HepG2 (cell line): ENCODE results near the gene SLC16A9. TPM values are rescaled to one million over a fixed set of nuclear protein-coding genes. Genes with fewer than 3 reads are reported as not detected.

Experiments used
- ATAC-seq: fragments of 200-7000 bp; cut with Tn5 transposase; 3 replicates; pipeline ENCODE4 v1.9.1; 2020; ENCODE audit warnings: mild to moderate bottlenecking, moderate library complexity
- BruUV-seq: library from RNA; stranded (reverse); fragments of 400-500 nt; replicated peaks from 2 replicates; lab custom pipeline; 2021; lab: Mats Ljungman, UMichigan
- CTCF ChIA-PET: fragments of 300-600 bp; formaldehyde crosslinking; extraction: SDS; loops from one replicate; lab custom pipeline; 2021; ENCODE audit warnings: low total read pairs, inconsistent platforms, low intra/inter-chr PET ratio; lab: Yijun Ruan, JAX
- POLR2A ChIA-PET: fragments of 350-600 bp; sonication (Branson Sonifier 250); formaldehyde crosslinking; loops from one replicate; lab custom pipeline; 2020; ENCODE audit warnings: antibody characterized with exemption, inconsistent platforms; lab: Yijun Ruan, JAX
- DNase-seq: peaks from one replicate; pipeline ENCODE4 v3.0.0-alpha.2; 2015; ENCODE audit warnings: low spot score
- FAIRE-seq: peaks from 3 replicates; lab custom pipeline; 2011; peaks lifted over from hg19 to GRCh38; lab: Jason Lieb, UNC
- H2AFZ ChIP-seq: one replicate; pipeline ENCODE4 v1.6.1; 2011; ENCODE audit warnings: low read length, inconsistent platforms
- H3K27ac ChIP-seq: fragments of 300-600 bp; 3 replicates; pipeline ENCODE4 v1.8.0; 2011; ENCODE audit warnings: mixed run types, mild to moderate bottlenecking, mixed read lengths, low read length, inconsistent platforms; ENCODE audit not compliant: insufficient read depth; ENCODE audit errors: extremely low read length
- H3K27me3 ChIP-seq, 2 experiments: fragments of 200-600 bp in 1 of 2; 2 replicates in 1 of 2; 3 replicates in 1 of 2; pipeline versions ENCODE4 v1.6.0 to v1.8.0; 2011; ENCODE audit warnings: low read length in 2 of 2, mild to moderate bottlenecking in 2 of 2, moderate library complexity in 2 of 2, inconsistent platforms in 1 of 2; ENCODE audit not compliant: insufficient read depth in 2 of 2, control insufficient read depth in 1 of 2
- H3K36me3 ChIP-seq, 2 experiments: fragments of 200-600 bp in 1 of 2; replicated peaks in 1 of 2; 2 replicates in 1 of 2; 3 replicates in 1 of 2; pipeline versions ENCODE4 v1.5.1 to v1.8.0; 2011; ENCODE audit warnings: low read length in 2 of 2, inconsistent platforms in 1 of 2; ENCODE audit not compliant: insufficient read depth in 2 of 2, control insufficient read depth in 1 of 2
- H3K4me1 ChIP-seq: 2 replicates; pipeline ENCODE4 v1.5.1; 2012; ENCODE audit warnings: low read length, inconsistent platforms; ENCODE audit not compliant: insufficient read depth
- H3K4me2 ChIP-seq: 2 replicates; pipeline ENCODE4 v1.6.0; 2011; ENCODE audit warnings: low read depth, low read length, inconsistent platforms
- H3K4me3 ChIP-seq, 3 experiments: fragments of 200-600 bp in 1 of 3; sonication (generic), shearing (Covaris generic) in 1 of 3; replicated peaks in 1 of 3; 2 replicates each; pipeline ENCODE4 v1.5.1; 2011 to 2016; ENCODE audit warnings: low read length in 3 of 3, inconsistent platforms in 2 of 3, low read depth in 2 of 3, mild to moderate bottlenecking in 2 of 3, control low read depth in 1 of 3, mixed read lengths in 1 of 3; ENCODE audit not compliant: insufficient read depth in 1 of 3
- H3K79me2 ChIP-seq: one replicate; pipeline ENCODE4 v1.6.1; 2011; ENCODE audit warnings: low read length, inconsistent platforms; ENCODE audit not compliant: insufficient read depth
- H3K9ac ChIP-seq: 2 replicates; pipeline ENCODE4 v1.6.0; 2011; ENCODE audit warnings: mild to moderate bottlenecking, low read depth, low read length, inconsistent platforms; ENCODE audit not compliant: insufficient read depth
- H3K9me3 ChIP-seq: 2 replicates; pipeline ENCODE4 v1.5.1; 2012; ENCODE audit warnings: mild to moderate bottlenecking, low read length
- H4K20me1 ChIP-seq: 2 replicates; pipeline ENCODE4 v1.6.0; 2011; ENCODE audit warnings: inconsistent platforms, mild to moderate bottlenecking, low read length, moderate library complexity; ENCODE audit not compliant: insufficient read depth
- DRAP1 ChIP-seq: IDR thresholded peaks from 2 replicates; pipeline ENCODE4 v1.6.1; 2016; ENCODE audit warnings: missing genetic modification reagents, missing compliant biosample characterization
- HNF4A ChIP-seq: sonication (generic); formaldehyde crosslinking; IDR thresholded peaks from 2 replicates; pipeline ENCODE4 v1.4.0; 2020; ENCODE audit warnings: missing genetic modification reagents
- HNRNPL ChIP-seq: fragments of 200-400 bp; formaldehyde crosslinking; IDR thresholded peaks from 2 replicates; pipeline ENCODE4 v1.6.1; 2017; ENCODE audit warnings: mild to moderate bottlenecking, low read depth, low read length
- KLF16 ChIP-seq, 2 experiments: sonication (generic) in 1 of 2; formaldehyde crosslinking in 1 of 2; IDR thresholded peaks; 2 replicates each; pipeline versions ENCODE4 v1.6.1 to v1.8.0; 2016 to 2023; ENCODE audit warnings: missing genetic modification reagents in 2 of 2, missing compliant biosample characterization in 1 of 2
- LRRFIP1 ChIP-seq: sonication (generic); formaldehyde crosslinking; conservative IDR thresholded peaks from 2 replicates; pipeline ENCODE4 v1.4.0; 2020; ENCODE audit warnings: missing genetic modification reagents
- SCMH1 ChIP-seq: sonication (generic); formaldehyde crosslinking; IDR thresholded peaks from 2 replicates; pipeline ENCODE4 v1.9.0; 2021; ENCODE audit warnings: missing genetic modification reagents, mild to moderate bottlenecking, borderline replicate concordance
- ZNF317 ChIP-seq: sonication (generic); formaldehyde crosslinking; IDR thresholded peaks from 2 replicates; pipeline ENCODE4 v1.5.0; 2020; ENCODE audit warnings: mild to moderate bottlenecking, missing genetic modification reagents
- ZNF430 ChIP-seq: sonication (generic); formaldehyde crosslinking; IDR thresholded peaks from 2 replicates; pipeline ENCODE4 v1.9.0; 2021; ENCODE audit warnings: mild to moderate bottlenecking, missing genetic modification reagents
- ZNF800 ChIP-seq: sonication (generic); formaldehyde crosslinking; IDR thresholded peaks from 2 replicates; pipeline ENCODE4 v1.4.0; 2020; ENCODE audit warnings: missing genetic modification reagents
- WGBS: methylation state at CpG from one replicate; pipeline ENCODE4 v1.1.6; 2017; ENCODE audit warnings: low lambda C conversion rate; 5-methylcytosine and 5-hydroxymethylcytosine counted together
- in situ Hi-C: cut with HindIII; loops from 2 replicates; pipeline ENCODE4 v1.10.0; 2017; ENCODE audit warnings: low pct_unique_long_range_greater_than_20kb; ENCODE audit not compliant: extremely low pct_ligation_motif_present
- intact Hi-C: fragments of 100-400 bp; cut with micrococcal nuclease; formaldehyde crosslinking; loops from one replicate; pipeline ENCODE4 v1.10.0; 2022; ENCODE audit not compliant: unreplicated experiment
- polyA plus RNA-seq, 8 experiments: library from polyadenylated mRNA; depleted of rRNA in 3 of 8; stranded (reverse) in 7 of 8; unstranded in 1 of 8; fragments of >200 nt; fragmentation: Illumina TruSeq in 4 of 8; extraction: Trizol in 4 of 8; gene quantifications; 2 replicates each; pipeline versions ENCODE4 v1.2.1 to v1.2.3, GENCODE V29; 2011 to 2016; ENCODE audit warnings: low read depth in 4 of 8, missing spikeins in 1 of 8, mixed read lengths in 1 of 8; ENCODE audit not compliant: insufficient read depth in 1 of 8
- total RNA-seq, 5 experiments: library from RNA; depleted of rRNA; stranded (reverse); fragments of >200 nt; fragmentation: Illumina TruSeq; extraction: Trizol; gene quantifications; 2 replicates each; pipeline ENCODE4 v1.2.3, GENCODE V29; 2016; ENCODE audit warnings: low read depth in 1 of 5

Gene SLC16A9
- total and polyA plus RNA-seq, 2 of the 13 experiments (the other 11 are each of a cell fraction or from before 2014, with no cell fraction given) = 0.01 to 0.09 TPM

- BruUV-seq = no TSS peak
- Histone ChIP-seq H3K4me2 (no peak overlapping the region), H3K4me3 (no peak overlapping the region), H3K9me3 (no peaks in the 10 kb centered on the region), H3K9ac (no peak overlapping the region), H4K20me1 (no peaks in the 10 kb centered on the region; the same call in 1 of the 2 replicates), H3K79me2 (no peaks in the 10 kb centered on the region), H3K27ac (no peak overlapping the region), H2AFZ (no peak overlapping the region), H3K27me3 (0 out of 5 replicates have a peak, but pooled peaks cover 0 to 3% of the 10 kb centered on the region in 2 experiments), H3K36me3 (no peaks in the 10 kb centered on the region), H3K4me1 (no peaks in the 10 kb centered on the region)
- ChIA-PET POLR2A (no interaction called here), CTCF (no interaction called here)
- intact Hi-C loops = no loop called here
- ATAC-seq (no peak), FAIRE-seq (no peak), DNase-seq (no peak)
- WGBS = 0% methylated on average over 1 of the region's 1 CpG
- no peak for TF ChIP-seq HNF4A (CRISPR knock-in tag)
- no peak for TF ChIP-seq SCMH1
- TF ChIP-seq ZNF317 (CRISPR knock-in tag) = no peak
- no peak for TF ChIP-seq ZNF430 (CRISPR knock-in tag)
- TF ChIP-seq DRAP1 (CRISPR knock-in tag) = no peak
- no peak for TF ChIP-seq HNRNPL
- TF ChIP-seq KLF16 (CRISPR knock-in tag; IDR thresholded peaks at IDR 0.05) = no peak
- TF ChIP-seq LRRFIP1 (CRISPR knock-in tag) = no peak
- TF ChIP-seq ZNF800 = no peak
- in situ Hi-C loops = no loop called here
Observed at GRCh38 chr10:59635502-59636290, 74.0 kb downstream of the SLC16A9 start.
